ENCODE data around the gene MAP4K3. TPM values are rescaled to one million over a fixed set of nuclear protein-coding genes. Genes with fewer than 3 reads are reported as not detected.

MAP4K3 gene
- total RNA-seq, 2 experiments from 2014 or later: 12.4 to 17.5 TPM

DNA sequence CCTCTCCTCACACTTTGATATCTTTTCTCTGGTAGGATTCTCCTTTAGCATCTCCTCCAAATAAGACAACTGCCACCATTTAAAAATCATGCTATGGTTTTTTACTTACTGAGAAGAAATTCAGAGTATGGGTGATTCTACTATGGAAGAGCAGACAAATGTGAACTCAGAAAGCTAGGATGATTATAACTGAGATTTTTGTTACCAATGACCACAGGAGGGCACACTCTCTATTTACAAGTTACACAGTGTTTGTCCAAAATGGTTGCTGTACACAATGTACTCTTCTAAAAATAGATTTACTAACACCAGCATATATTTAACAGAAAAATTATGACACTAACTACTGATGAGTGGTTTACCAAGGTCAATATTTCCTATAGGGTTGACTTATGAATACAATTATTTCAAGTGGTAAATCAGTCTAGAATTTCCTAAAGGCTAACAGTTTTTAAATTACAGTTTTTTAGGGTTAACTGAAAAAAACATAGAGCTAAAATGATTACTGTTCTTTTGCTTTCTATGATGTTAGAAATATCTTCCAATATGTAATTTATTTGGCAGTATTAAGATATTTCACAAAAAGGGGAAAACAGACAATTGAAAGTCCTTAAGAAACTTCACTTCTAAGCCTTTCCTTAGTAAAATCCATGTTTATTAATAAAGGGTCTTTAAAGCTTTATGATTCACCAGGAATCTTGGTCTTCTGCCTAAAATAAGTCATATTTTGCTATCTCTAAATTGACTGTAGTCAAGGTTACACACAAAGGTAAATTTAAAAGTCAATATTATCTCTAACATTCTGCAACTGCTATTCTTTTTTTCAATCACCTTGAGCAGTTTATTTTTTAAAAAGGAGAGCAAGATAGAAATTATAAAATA, 57.2 kb downstream of the MAP4K3 start:
- Histone ChIP-seq H3K27ac (ENCODE audit: low read depth, low read length, poor library complexity, severe bottlenecking) (no peak overlapping the region), H3K4me3 (ENCODE audit: low read depth, low read length, poor library complexity, severe bottlenecking) (no peak overlapping the region), H3K9me3 (ENCODE audit: low read length) (peaks cover 8% of the 10 kb centered on the region), H3K4me1 (ENCODE audit: insufficient read depth, low read length, poor library complexity, severe bottlenecking) (peaks cover 16% of the 10 kb centered on the region), H3K36me3 (ENCODE audit: insufficient read depth, low read length) (peaks cover 19% of the 10 kb centered on the region), H3K4me2 (ENCODE audit: low read length) (no peak overlapping the region), H4K20me1 (ENCODE audit: insufficient read depth, low read length) (no peaks in the 10 kb centered on the region), H3K9me2 (ENCODE audit: insufficient read depth, low read length) (no peaks in the 10 kb centered on the region), H2AFZ (ENCODE audit: low read length) (no peak overlapping the region), H3K79me2 (ENCODE audit: insufficient read depth, low read depth, low read length) (0 out of 2 replicates have a peak, but pooled peaks cover 7% of the 10 kb centered on the region)
- ChIA-PET CTCF (ENCODE audit: unreplicated experiment) (no interaction called here), POLR2A (interaction anchor here (0.5 to 3.2 kb wide), 8 partner anchors 20 to 407 kb away, joined by 3 to 14 read pairs (median 3); no protein-coding TSS in a partner anchor)
- TF ChIP-seq CTCF (conservative IDR thresholded peaks at IDR 0.05; ENCODE audit: low read length) (peak; percentile 93), EZH2phosphoT487 (IDR thresholded peaks at IDR 0.05; ENCODE audit: borderline replicate concordance, low read depth, low read length) (no peak)
- peak; percentile 65 for DNase-seq (ENCODE audit: low spot score)
- no TSS peak for BruUV-seq (replicated peaks)
- intact Hi-C loops (cut with micrococcal nuclease; ENCODE audit: unreplicated experiment): loop anchor here (1.0 to 5.0 kb wide), 6 partner anchors 57 to 457 kb away; partner anchors contain the start of gene MAP4K3

DNA sequence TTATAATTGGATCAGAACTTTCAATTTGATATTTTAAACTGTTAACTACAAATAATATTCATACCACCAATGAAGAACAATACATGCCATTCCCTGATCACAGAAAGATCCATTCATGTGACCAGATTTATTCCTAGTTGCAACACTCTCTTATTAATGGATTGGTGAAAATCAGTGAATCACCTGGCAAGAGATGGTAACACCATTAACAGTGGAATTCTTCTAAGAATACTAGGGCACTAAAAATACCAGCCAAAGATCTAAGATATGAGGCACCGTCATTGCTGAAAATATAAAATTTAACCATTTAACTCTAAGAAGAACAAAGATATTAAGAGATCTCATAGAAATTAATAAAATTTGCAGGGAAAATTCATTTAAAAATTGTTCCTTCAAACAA, 58.1 kb downstream of the MAP4K3 start:
- TF ChIP-seq CTCF (conservative IDR thresholded peaks at IDR 0.05; ENCODE audit: low read length): no peak
- TF ChIP-seq EZH2phosphoT487 (IDR thresholded peaks at IDR 0.05; ENCODE audit: borderline replicate concordance, low read depth, low read length): no peak
- Histone ChIP-seq H3K9me3 (ENCODE audit: low read length) (peaks cover 8% of the 10 kb centered on the region), H4K20me1 (ENCODE audit: insufficient read depth, low read length) (no peaks in the 10 kb centered on the region), H3K79me2 (ENCODE audit: insufficient read depth, low read depth, low read length) (0 out of 2 replicates have a peak, but pooled peaks cover 7% of the 10 kb centered on the region), H3K27ac (ENCODE audit: low read depth, low read length, poor library complexity, severe bottlenecking) (no peak overlapping the region), H2AFZ (ENCODE audit: low read length) (no peak overlapping the region), H3K36me3 (ENCODE audit: insufficient read depth, low read length) (peaks cover 22% of the 10 kb centered on the region), H3K4me3 (ENCODE audit: low read depth, low read length, poor library complexity, severe bottlenecking) (no peak overlapping the region), H3K9me2 (ENCODE audit: insufficient read depth, low read length) (no peaks in the 10 kb centered on the region), H3K4me1 (ENCODE audit: insufficient read depth, low read length, poor library complexity, severe bottlenecking) (peaks cover 16% of the 10 kb centered on the region), H3K4me2 (ENCODE audit: low read length) (no peak overlapping the region)
- POLR2A ChIA-PET: interaction anchor here (0.6 to 3.2 kb wide), 4 partner anchors 21 to 1652 kb away, joined by 3 to 14 read pairs (median 4); no protein-coding TSS in a partner anchor
- intact Hi-C loops (cut with micrococcal nuclease; ENCODE audit: unreplicated experiment): loop anchor here (1.0 to 5.0 kb wide), 6 partner anchors 58 to 458 kb away; partner anchors contain the start of gene MAP4K3
- CTCF ChIA-PET (ENCODE audit: unreplicated experiment): no interaction called here
- no TSS peak for BruUV-seq (replicated peaks)
- no peak for DNase-seq (ENCODE audit: low spot score)
